ENCODE data around the gene UBE2H. TPM values are rescaled to one million over a fixed set of nuclear protein-coding genes. Genes with fewer than 3 reads are reported as not detected.
A peak's percentile ranks its signal among the peaks of the same experiment; 100 is the strongest.

Gene UBE2H
- total RNA-seq, 4 donors from 2014 or later: 63.2 to 154 (median 101) TPM

- intact Hi-C loops (cut with DNase I; ENCODE audit: low total_unique reads): no loop called here
- TF ChIP-seq CTCF (IDR thresholded peaks at IDR 0.05): no peak
- no peak for TF ChIP-seq POLR2A (IDR thresholded peaks at IDR 0.05)
- H3K4me3 ChIP-seq (ENCODE audit: low read depth, poor library complexity, severe bottlenecking): no peak overlapping the region
- WGBS, 2 donors: 3 to 4% methylated on average over 33 to 36 of the region's 37 CpGs
- DNase-seq (ENCODE audit: low spot score in 2 of 2): peak in 1 of 2 donors; percentile 86
Measured at GRCh38 chr7:129784783-129785684, 167.7 kb downstream of the UBE2H start.

- no peak for DNase-seq (ENCODE audit: low spot score in 2 of 2)
- intact Hi-C loops (cut with DNase I; ENCODE audit: low total_unique reads): no loop called here
- no peak overlapping the region for H3K4me3 ChIP-seq (ENCODE audit: low read depth, poor library complexity, severe bottlenecking)
- no peak for TF ChIP-seq POLR2A (IDR thresholded peaks at IDR 0.05)
- TF ChIP-seq CTCF (IDR thresholded peaks at IDR 0.05): no peak
- WGBS, 2 donors: 15 to 22% methylated on average over 25 of the region's 25 CpGs
Measured at GRCh38 chr7:129784437-129784782, 168.3 kb downstream of the UBE2H start.

GRCh38 chr7:129783584-129783919 lies 169.2 kb downstream of the UBE2H start:
- no peak overlapping the region for H3K4me3 ChIP-seq (ENCODE audit: low read depth, poor library complexity, severe bottlenecking)
- 15 to 16% methylated on average over 10 of the region's 10 CpGs for WGBS, 2 donors
- no peak for DNase-seq (ENCODE audit: low spot score in 2 of 2)
- intact Hi-C loops (cut with DNase I; ENCODE audit: low total_unique reads): no loop called here
- TF ChIP-seq CTCF (IDR thresholded peaks at IDR 0.05): no peak
- no peak for TF ChIP-seq POLR2A (IDR thresholded peaks at IDR 0.05)

GRCh38 chr7:129782818-129783583 lies 169.8 kb downstream of the UBE2H start:
- 7 to 12% methylated on average over 38 to 42 of the region's 42 CpGs for WGBS, 2 donors

More at GRCh38 chr7:129782818-129783583, 169.8 kb downstream of the UBE2H start:
- TF ChIP-seq POLR2A (IDR thresholded peaks at IDR 0.05): no peak
- TF ChIP-seq CTCF (IDR thresholded peaks at IDR 0.05): no peak
- no peak for DNase-seq (ENCODE audit: low spot score in 2 of 2)
- no peak overlapping the region for H3K4me3 ChIP-seq (ENCODE audit: low read depth, poor library complexity, severe bottlenecking)
- intact Hi-C loops (cut with DNase I; ENCODE audit: low total_unique reads): no loop called here
